Activated naive CD8-positive, alpha-beta T cell treated with anti-CD3 and anti-CD28 coated beads, Interleukin-2, amount 50 U/mL, for 16 hours (primary cell): ENCODE data around the gene G6PD.
"Not testable (repeated sequence)": the region's sequence is repeated elsewhere in the genome, so short reads cannot be mapped to it uniquely, and the experiment has no call there.

Source experiments
- DNase-seq: peaks from one replicate; pipeline ENCODE4 v3.0.0-alpha.2; 2020; ENCODE audit warnings: low read depth, low spot score

G6PD gene

GRCh38 chrX:154515090-154515965, 31.3 kb downstream of the G6PD start:
- no peak for DNase-seq

GRCh38 chrX:154513716-154514115, 32.9 kb downstream of the G6PD start:
- DNase-seq = no peak

DNA sequence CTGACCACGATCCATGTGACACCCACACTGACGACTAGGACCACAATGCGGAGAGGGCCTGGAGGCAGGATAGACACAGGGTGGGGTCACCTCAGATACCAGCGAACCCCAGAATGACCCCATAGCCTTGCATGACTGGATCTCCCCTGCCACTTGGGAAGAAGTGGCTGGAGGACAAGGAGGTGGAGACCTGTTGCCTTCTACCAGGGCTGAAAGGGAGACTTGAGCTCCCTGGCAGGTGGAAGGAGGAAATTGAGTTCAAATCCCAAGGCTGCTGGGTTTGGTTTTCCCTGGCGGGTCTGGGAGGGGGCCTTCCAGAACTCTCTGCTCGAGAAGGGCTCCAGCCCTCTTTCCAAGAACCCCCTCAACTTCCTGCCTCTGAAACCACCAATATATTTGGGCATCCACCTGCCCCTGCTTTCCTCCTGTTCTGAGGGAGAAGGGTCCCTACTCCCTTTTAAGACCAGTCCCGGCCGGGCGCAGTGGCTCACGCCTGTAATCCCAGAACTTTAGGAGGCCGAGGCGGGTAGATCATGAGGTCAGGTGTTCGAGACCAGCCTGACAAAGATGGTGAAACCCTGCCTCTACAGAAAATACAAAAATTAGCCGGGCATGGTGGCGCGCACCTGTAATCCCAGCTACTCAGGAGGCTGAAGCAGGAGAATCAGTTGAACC, 33.6 kb downstream of the G6PD start:
- DNase-seq = no peak

DNA sequence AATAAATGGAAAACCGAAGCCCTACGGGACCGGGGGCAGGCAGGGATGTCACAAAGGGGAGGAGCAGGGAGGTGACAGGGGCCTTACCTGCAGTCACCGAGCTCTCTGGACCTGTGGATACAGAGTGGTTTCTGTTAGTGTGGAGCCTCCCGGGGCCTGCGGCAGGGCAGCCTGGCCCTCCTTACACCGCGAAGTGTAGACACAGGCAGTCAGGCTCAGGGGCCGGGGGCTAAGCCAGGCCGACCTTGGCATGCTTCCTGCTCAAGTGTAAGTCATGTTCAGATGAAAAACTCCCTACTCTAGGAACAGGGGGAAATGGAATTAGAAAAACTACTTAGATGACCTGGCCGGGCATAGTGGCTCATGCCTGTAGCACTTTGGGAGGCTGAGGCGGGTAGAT, 34.9 kb downstream of the G6PD start:
- DNase-seq = no peak

- DNase-seq = no peak
Measured at GRCh38 chrX:154509455-154509854, 37.2 kb downstream of the G6PD start.

DNA sequence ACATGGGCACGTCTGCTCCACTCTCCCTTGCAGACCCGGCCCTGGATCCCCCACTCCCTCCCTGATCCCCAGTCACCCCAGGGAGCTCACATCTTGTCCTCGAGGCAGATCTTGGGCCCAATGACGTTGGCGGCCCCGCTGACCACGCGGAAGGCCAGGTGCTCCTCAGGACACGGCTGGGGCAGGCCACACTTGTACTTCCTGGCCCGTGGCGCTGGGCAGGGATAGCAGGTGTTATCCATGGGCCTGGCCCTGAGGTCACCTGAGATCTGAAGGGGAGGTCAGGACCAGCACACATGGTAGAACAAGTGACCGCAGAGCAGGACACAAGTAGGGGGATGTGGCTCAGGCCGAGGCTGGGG, 38.3 kb downstream of the G6PD start:
- DNase-seq = no peak

DNA sequence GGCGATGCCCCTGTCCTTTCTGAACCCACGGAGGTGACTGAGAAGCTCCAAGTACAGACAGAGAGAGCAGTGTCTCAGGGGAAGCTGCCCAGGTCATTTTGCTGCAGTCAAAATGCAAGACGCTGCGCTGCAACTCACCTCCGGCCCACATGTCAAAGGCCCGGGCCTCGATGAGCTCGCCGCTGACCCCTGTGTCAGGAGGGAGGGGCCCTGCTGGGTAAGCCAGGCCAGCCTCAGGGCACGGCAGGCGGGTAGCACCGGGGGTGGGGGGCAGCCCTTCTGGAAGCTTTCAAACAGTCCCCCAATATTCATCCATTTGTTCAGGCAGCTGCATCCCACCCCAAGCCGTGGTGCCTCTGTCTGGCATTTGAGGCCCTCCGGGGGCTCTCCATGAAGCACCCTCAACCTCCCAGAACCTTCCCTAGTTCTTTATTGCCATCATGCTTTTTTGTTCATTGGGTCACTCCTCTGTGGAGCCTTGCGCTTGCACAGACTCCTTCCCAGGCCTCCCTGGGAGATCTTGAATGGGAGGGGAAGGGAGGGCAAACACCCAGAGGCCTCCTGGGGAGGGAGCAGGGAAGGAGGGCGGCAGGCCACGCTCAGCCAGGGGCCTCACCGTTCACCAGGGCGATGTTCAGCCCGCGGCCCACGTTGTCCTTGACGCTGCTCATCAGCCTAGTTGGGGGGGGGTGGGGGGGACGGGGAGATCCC, 38.8 kb downstream of the G6PD start:
- no peak for DNase-seq

GRCh38 chrX:154506483-154507332, 39.9 kb downstream of the G6PD start:
- DNase-seq = no peak

GRCh38 chrX:154505734-154506133, 40.9 kb downstream of the G6PD start:
- DNase-seq = no peak

GRCh38 chrX:154502989-154503388, 43.7 kb downstream of the G6PD start:
- no peak for DNase-seq

- no peak for DNase-seq
Measured at GRCh38 chrX:154502098-154502497, 44.5 kb downstream of the G6PD start.

DNA sequence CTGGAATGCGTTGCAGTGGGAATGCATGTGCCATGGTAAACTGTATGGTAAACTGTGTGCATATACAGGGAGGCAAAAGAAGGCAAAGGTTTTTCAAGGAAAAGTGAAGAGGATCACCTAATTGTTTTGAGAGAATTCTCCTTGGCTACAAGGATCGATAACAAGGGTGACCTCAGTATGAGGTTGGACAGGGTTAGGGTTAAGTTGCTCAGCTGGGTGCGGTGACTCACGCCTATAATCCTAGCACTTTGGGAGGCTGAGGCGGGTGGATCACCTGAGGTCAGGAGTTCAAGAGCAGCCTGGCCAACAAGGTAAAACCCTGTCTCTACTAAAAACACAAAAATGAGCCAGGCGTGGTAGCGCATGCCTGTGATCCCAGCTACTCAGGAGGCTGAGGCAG, 45.2 kb downstream of the G6PD start:
- DNase-seq = not testable (repeated sequence)

GRCh38 chrX:154496591-154497137, 50.0 kb downstream of the G6PD start:
- DNase-seq = not testable (repeated sequence)

DNA sequence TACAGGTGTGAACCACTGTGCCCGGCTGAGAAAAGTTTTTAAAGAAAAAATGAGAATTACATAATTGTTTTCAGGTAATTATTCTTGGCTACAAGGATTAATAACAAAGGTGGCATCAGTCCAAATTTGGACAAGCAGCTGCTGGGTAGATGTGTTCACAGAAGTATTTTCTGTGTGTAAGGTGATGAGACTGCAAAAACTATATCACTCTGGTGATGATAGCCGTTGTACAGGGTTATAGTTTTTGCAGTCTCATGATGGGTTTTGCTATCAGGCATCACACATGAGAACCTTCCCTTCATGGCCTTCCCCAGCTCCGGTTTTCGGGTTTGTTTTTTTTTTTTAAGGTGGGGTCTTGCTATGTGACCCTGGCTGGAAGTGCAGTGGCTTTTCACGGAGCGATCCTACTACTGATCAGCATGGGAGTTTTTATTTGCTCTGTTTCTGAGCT, 51.1 kb downstream of the G6PD start:
- DNase-seq = no peak

GRCh38 chrX:154494715-154495114, 51.9 kb downstream of the G6PD start:
- no peak for DNase-seq

DNA sequence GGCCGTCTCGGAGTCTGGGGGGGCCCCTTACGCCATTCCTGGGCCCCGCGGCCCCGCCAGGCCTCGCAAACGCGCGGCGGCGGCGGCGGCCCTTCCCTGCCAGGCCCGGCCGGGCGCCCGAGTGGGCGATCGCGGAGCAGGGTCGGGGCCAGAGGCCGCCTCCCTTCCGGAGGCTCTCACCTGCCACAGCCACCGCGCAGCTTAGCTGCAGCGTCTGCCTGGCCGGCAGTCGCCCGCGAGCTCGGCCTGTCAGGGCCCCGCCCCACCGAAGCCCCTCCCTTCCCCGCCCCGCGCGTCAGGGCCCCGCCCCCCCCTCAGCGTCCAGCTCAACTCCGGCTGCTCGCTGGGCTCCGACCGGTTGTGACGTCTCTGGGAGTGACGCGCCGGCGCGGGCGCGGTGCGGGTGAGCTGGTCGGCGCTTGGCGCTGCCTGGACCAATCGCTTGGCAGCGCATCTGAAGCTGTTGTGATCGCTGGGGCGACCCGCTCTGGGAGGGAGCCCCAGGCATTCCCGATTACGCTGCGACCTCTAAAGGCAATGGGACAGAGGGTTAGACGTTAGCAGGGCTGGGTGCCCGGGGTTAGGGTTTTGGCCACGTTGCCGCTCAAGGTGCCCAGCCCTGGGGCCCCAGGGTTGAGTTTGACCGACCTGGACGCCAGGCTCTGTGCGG, 56.1 kb downstream of the G6PD start, which contains the start of gene SLC10A3:
Gene SLC10A3, minus strand, starts transcription at position 216 of the 670 bp plus-strand sequence. CDS start 1,689 bp downstream, outside the sequence.
- peak; percentile 68 for DNase-seq

GRCh38 chrX:154490021-154490413, 56.6 kb downstream of the G6PD start:
- DNase-seq = no peak

GRCh38 chrX:154489182-154489581, 57.5 kb downstream of the G6PD start:
- DNase-seq = no peak

DNA sequence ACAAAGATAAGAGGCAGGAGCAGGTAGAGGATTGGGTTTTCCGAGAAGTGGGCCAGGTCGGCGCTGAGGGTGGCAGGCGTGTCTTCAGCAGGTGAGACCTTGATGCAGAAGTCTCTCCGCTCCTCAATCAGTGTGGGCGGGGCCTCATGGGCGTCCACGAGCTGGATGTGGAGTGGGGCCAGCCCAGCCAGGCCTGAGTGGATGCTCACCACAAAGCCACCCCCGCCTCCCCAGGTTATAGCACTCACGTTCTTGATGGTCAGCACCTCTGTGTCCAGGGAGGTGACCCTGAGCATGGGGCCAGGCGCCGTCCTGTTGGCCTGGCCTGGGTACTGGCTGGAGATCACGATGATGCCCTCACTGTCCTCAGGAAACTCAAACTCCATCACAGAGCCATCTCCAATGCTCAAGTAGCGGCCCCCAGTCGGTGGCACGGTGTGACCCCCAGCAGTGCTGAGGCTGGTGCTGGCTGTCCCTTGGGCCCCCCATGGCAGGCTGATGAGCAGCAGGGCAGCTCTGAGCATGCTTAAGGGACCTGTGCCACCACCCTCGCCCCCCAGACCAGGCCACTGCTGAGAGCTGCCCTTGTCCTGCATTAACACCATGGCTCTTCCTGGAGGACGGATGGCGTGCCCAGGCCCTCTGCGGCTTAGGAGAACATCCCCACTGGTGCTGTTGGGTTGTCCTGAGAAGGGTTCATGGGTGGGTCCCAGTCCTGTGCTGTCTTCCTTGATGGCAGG, 58.1 kb downstream of the G6PD start:
- no peak for DNase-seq
